Hematopoietic multipotent progenitor cell treated with erythropoietin and hydrocortisone succinate and interleukin-3 and kit ligand, for 15 days (in vitro differentiated cells): ENCODE data around the gene FGFBP1.
"Not testable (repeated sequence)": the region's sequence is repeated elsewhere in the genome, so short reads cannot be mapped to it uniquely, and the experiment has no call there.

Source experiments
- DNase-seq: peaks from one replicate; pipeline ENCODE4 v3.0.0-alpha.2; 2015; ENCODE audit warnings: low spot score

FGFBP1 gene

DNA sequence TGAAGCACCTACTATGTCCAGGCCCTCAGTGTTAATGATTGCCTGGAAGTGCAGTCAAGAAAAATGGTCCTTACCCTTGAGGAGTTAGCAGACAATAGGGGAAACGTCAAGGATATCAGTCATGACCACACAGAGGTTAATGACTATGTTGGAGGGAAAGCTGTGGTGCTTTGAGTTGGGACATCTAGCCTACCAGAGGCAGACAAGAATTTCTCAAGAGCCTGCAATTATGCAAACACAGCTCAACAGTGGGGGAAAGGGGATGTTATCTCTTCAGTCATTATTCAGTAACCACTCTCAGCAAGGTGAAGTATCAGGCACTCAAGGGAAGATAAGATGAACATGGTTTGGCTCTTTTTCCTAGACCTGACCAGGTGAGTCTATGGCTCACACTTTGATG is 7.0 kb upstream of the FGFBP1 start:
- DNase-seq: no peak

DNA sequence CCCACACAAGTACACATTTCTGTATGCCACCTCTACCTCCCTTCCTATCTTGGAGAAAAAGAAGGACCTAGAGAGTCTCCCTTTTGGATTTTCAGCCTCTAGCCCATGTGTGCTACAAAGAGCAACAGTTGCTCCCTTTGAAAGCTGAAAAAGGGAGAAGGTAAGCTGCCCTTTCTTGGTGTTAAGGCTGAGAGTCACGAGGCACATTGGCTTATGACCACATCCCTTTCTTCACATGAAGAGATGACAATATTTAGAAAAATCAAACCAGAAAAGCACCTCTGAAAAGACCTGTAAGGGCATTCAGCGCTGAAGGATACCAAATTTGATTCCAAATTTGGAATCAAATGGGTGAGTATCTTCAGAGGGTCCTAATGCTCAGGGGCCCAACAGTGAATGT is 6.4 kb upstream of the FGFBP1 start:
- DNase-seq: no peak

DNA sequence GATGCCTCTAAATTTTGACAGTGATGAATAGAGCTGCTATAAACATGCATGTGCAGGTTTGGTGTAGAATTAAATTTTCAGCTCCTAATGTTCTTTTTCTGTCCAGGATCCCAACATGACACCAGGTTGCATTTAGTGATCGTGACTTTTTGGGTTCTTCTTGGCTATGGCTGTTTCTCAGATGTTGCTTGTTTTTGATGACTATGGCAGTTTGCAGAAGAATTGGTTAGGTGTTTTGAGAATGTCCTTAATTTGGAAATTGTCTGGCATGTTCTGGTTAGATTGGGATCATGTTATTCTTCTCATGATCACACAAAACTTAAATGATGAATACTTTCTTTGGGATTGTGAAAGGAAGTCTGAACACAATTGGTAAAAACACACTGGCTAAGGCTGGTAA is 3.7 kb upstream of the FGFBP1 start:
- DNase-seq: no peak

DNA sequence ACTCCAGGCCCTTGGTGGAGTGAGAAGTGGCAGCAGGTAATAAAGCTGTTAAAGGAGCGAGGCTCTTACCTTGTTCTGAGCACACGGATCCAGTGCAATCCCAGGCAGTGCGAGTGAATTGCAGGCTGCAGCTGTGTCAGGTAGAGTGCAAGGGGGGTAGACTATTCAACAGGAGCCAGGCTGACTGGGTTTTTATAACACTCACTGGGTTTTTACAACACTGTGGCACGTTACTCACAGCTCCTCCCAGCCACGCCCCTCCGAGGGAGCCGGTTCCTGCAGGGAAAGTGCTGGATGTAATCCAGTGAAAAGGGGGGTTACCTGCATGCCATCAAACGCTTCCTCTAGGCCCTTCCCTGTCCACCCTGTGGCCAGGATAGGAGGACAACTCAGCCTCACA is 358 bp downstream of the FGFBP1 start:
- no peak for DNase-seq

DNA sequence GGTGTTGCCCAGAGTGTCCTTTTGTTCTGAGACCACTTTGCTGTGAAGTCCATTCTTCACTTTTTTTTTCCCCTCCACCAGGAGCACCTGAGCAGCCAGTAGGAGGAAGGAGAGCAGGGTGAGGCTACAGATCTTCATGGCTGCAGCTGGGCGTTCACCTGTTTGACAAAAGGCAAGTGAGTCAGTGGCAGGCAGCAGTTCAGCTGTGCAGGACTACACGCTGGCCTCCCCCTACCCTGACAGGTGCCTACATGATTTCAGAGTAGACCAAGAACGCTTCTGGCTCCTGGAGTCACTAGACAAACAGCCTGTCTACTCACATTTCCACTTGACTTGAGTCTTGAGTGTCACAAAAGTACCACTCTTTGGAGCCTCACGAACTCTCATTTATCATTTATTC is 2.0 kb downstream of the FGFBP1 start:
- DNase-seq: no peak

DNA sequence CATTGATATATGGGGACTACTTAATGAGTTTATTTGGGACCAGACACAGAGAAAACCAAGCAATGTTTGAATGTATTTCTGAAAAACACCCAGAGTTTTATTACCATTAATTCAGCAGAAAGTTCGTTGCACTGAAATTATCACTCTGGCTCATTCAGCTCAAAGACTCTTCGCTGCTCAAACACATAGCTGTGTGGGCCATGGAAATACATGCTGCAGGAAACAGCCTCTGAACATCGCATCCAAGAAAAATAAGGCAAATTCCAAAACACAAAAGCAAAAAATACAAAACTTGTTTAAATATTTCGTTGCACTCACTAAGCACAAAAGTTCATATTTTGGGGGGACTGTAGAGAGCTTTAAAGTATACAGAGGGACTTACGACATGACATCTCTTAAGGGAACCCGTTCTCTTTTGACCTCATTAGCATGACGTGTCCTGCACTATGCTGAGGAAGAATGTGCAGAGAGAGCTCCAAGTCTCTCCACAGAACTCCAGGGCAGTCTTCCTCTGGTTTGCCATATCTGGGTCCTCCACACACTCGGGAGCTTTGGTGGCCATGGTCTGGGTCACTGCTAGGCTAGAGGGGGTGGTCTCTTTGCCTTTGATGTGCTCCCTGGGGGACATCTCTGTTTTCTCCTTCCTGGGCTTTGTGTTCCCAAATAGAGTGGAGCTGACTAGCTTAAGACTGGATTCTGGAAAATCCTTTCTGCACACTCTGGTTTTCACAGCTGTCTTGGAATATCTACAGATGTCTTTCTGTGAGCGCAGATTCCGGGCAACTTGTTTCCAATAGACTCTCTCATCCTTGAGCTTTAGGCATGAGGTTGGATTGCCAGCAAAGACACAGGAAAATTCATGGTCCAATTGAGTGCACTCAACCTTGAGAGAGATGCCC is 2.8 kb downstream of the FGFBP1 start:
- no peak for DNase-seq

DNA sequence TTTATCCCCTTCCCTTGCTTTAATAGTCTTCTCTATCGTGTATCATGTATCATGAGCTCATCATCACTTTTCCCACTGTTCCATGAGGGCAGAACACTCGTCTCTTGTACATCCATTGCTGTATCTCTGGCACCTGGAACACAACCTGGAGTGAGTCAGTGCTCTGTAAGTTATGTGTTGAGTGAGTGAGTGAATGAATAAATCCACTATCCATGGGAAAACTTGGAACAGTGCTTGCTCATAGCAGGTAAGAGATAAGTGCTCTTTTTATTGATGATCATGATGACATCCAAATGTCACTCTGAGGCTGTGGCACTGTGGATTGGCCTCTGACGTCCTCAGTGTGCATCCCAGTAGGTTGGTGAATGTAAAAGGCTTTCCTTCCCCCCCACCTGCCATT is 4.3 kb downstream of the FGFBP1 start:
- DNase-seq: no peak

DNA sequence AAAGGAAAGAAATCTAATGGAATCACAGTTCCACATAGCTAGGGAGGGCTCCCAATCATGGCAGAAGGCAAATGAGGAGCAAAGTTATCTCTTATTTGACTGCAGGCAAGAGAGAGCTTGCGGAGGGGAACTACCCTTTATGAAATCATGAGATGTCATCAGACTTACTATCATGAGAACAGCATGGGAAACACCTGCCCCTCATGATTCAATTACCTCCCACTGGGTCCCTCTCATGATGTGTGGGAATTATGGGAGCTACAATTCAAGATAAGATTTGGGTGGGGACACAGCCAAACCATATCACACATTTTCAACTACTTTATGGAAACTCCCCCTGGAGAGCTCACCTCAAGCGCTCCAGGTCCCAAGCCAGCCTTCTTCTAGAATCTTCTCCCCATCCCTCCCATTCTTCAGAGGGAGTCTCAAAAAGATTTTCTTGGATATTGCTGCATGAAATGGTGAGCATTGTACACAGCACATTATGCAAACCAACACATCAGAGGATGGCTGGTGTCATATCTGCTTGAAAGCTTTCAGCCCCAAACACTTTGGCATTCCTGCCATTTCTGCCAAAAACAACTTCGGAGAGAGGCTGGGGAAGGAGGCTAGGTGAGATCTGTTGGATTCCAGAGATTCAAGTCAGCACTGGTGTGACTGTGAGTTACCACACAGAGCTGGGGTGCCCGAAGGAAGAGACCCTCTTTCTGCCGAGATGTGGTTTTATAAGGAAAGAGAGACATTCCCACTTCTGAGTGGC is 6.9 kb downstream of the FGFBP1 start:
- DNase-seq: no peak

DNA sequence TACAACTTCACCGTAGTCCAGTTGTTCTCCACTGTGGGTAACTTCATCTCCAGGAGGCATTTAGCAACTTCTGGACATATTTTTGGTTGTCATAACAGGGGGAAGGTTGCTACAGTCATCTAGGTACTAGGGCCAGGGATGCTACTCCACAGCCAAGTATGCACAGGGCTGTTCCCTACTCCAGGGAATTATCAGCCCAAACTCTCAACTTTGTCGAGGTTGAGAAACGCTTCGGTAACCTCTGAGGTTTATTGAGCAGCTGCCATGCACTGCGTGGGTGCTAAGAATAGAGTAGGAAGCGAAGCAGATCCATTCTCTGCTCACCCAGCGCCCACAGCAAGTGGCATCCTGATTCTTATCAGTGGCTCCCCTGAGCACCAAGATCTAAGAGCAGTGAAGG is 8.2 kb downstream of the FGFBP1 start:
- no peak for DNase-seq

DNA sequence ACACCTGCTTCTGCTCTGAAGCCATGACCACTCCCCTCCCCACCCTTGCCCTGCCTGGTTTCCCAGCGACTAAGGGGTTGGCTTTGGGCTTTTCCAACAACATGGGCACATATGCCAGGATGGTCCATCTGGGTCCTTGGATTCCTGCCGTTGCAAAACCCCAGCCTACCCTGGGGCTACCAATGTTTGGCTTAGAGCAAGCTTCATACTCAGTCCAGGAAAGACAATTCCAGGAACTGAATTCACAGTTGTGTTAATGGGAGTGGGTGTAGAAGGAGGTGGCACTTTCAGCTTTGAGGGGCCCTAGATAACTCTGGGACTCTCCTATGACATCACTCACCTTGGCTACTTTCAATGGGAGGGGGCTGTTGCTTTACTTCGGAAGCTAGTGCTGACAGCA is 9.0 kb downstream of the FGFBP1 start:
- no peak for DNase-seq

DNA sequence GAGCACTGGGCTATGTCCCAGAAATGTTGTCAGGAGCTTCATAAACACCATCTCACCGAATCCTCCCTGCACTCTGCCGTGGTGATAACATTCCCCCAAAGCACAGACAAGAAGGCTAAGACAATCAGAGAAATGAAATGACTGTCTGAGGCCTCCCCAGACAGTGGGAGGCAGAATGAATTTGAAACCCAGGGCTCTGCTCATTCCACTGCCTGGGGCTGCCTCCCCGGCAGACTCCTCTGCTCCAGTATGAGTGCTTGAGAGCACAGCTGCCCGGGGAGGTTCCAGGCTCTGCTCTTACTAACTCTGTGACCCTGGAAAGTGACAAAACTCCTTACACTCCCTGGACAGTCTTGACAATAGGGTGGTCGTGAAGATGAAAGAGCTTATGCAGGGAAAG is 9.7 kb downstream of the FGFBP1 start:
- no peak for DNase-seq

DNA sequence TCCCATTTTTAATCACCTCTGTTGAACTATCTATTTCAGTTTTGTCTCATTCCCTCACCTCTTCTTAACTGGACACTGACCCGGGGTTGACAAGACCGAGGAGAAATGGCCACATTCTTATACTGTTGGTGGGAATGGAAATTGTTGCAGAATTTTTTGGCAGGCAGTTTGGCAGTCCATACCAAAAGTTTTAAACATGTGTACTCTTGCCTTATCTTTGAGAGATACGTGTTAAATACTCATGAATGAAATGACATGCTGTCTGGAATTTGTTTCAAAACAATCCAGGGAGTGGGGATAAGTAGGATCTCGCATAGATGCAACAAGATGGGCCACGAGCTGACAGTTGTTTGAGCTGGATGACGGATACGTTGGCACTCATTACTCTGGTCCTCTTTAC is 12.1 kb downstream of the FGFBP1 start:
- DNase-seq: no peak

DNA sequence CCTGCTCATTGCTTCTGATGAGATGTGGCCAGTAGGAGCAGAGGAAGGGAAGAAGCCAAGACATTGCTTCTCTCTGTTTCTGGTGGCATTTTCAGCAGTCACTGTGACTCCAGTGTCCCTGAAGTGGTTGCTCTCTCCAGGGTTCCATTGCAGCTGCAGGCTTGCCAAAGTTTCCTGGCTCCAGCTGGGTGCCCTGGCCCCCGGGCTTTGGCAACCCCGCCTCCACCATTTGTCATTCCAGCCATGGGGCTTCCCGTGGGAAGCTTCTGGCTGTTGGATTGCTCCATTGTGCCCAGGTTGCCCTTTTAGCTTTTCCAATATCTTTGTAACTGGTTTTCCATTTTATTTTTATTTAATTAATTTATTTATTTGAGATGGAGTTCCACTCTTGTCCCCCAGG is 12.7 kb downstream of the FGFBP1 start:
- no peak for DNase-seq

DNA sequence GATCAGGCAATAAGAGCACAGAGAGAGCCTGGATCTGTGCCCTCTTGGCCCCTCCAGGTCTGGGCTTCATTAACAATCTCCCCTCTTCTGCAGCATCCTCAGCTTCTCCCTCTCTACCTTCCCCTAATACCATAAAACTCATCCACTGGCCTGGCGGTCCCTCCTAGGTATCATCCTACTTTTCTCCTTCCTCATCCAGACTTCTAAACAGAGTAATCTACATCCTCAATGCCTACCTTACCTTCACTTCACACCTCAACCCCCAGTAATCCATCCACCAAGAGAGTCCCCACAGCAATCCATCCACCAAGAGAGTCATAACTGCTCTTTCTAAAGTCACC is 17.0 kb downstream of the FGFBP1 start:
- no peak for DNase-seq

DNA sequence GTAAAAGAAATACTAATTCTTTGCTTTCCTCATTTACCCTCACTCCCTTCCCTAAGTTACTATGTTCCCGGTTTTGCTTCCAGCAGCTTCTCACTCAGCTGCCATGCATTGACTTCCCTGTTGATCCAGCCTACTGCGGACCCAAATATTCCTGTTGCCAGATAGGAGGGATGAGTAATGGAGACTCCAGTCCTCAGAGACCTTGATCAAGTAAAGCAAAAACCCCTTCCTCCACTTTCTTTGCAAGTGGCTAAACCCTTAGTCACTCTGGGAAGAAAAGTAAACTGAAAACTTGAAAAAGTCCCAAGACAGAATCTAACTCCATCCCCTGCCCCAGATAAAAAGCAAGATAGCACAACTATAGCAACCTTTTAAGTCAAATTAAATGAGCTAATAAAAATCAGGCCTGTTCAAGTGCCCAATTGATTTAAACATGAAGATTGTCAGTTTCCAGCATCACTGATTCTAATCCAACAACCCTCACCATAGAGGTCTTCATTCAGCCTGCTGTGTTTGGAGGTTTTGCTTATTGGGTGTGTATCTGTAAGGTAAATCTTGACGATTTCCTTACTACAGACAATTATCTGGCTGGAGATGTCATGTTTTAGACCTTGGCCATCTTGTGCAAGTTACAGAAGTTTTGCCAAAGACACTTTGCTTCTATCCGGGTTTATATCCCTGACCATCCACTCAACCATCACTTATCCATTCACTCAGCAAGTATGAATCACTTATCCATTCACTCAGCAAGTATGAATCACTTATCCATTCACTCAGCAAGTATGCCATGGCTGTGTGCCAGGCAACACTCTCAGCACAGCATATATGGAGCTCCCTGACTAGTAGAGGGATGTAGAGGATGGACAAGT is 17.6 kb downstream of the FGFBP1 start:
- DNase-seq: no peak

DNA sequence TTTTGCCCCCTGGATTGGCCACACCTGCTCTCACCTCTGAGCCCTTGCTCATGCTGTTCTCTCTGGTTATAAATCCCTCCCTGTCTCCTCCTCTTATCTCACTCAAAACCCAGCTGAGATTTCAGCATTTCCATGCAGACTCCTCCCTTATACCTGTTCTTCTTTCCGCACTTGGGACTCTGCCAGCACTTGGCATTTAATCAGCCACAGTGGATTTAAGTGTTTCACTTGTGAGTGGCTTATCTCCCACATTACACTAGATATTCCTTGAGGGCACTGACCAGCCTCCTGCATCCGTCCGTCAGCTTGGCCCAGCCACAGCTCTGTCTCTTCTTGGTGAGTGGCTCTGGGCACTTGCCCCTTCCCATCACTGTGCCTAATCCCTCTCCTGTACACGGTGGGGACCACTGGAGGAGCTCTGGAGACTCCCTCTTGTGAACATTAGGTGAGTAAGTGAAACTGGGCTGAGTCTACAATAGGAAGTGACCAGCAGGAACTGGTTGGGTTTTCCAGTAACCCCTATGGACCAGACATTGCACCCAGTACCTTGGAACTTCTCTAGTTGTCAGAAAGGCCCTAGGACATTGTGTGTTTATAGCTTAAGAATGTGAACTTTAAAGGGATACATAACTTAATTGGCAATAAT is 19.9 kb downstream of the FGFBP1 start:
- DNase-seq: no peak

DNA sequence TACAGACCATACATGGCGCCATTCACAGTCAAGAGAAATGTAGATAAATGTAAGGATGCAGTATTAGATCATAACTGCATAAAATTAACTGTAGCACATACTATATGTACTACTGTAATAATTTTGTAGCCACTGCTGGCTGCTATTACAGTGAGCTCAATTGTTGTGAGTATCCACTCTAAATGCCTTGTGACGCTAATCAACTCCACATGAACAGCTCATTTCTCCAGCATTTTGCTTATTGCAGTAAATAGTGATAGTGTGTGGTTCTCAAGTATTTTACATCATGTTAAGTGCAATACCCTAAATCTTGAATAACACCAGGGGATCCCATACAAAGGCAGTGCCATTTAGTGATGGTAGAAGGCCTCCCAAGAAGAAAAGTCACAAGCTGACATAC is 21.2 kb downstream of the FGFBP1 start:
- DNase-seq: no peak

DNA sequence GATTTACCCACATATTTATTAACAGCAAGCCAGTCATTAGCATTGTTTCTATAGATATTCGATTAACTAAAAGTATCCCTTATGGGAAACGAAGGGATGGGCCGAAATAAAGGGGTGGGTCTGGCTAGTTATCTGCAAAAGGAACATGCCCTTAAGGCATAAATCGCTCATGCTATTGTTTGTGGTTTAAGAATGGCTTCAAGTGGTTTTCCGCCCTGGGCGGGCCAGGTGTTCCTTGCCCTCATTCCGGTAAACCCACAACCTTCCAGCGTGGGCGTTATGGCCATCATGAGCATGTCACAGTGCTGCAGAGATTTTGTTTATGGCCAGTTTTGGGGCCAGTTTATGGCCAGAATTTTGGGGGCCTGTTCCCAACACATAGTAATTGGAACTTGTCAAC is 22.2 kb downstream of the FGFBP1 start:
- not testable (repeated sequence) for DNase-seq

DNA sequence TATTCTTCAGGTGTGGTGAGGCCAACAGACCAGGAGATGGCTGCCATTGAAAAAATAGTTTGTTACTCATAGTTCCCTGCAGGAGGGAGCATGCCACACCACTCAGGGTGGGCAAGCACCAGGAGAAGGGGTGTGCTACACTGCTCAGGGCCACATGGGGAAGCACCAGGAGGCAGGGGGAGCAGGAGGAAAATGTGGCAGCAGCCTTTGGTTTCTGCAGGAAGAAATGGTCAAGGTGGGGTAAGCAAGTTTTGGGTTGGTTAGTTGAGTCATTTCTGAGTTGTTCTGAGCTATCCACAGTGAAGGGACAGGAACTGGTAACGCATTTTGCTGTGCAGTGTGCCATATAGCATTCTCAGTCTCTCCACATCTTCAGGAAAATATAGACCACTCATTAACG is 23.8 kb downstream of the FGFBP1 start:
- no peak for DNase-seq

DNA sequence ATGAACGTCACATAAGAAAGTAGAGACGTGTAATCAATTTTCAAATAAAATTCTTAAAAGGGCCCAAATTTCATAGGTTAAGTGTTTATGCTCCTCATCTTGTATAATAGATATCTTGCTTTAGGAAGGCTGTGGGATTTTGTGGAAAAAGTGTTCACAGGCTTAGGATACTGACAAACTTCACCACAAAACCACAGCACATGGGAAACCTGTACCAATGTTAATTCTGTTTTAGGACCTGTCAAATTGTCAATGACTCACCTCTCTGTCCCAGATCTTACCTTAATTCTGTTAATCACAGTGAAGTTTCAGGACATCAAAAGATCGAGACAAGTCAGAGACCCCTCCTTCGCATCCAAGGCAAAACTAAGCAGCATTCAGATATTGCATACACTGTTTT is 24.2 kb downstream of the FGFBP1 start:
- DNase-seq: no peak

DNA sequence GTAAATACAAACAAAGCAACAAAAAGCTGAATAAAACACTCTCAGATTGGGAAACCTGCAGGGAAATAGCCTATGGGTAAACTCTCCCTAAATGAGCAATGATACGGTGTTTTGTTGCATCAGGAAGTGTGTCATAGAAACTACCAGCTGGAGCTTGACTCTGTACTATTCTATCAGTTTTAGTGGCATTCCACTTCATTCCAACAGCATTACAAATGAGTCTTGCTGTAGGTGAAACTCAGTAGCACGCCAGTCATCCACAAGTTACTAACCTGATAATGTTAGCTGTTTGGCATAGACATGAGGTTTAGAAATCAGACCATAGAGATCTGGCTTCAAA is 24.9 kb downstream of the FGFBP1 start:
- no peak for DNase-seq

DNA sequence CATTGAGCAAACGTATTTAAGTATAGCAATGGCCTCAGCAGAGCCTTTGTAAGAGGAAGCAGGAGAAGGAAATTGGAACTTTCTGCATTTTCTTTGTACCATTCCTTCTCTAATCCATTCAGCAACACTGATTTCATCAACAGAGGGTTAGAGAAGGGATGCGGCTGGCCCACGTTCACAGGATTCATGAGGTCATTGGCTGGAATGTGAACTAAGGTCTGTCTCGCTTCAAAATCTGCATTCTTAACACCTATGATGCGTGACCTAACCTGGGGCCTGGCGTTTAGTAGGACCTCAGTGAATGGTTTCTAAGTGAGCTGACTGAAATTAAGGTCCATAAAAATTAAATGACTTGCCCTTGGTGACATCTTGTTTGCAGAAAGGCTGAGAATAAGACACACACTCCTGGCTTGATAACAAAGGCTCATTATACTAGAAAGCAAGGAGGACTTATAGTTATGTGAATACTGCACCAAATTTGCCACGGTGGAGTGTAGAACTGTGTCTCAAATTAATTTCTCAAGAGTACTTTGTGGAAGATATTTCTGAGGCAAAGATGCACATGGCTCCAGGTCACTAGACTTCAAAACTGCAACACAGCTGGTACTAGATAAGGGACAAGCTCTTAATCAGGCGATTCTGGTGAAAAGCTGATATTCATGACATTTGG is 25.4 kb downstream of the FGFBP1 start:
- no peak for DNase-seq
